Measurements from ENCODE around the gene TMEM132A. TPM values are rescaled to one million over a fixed set of nuclear protein-coding genes. Genes with fewer than 3 reads are reported as not detected.

Gene TMEM132A
- total RNA-seq, 1 experiment from 2014 or later: 95.5 TPM

- Histone ChIP-seq H3T11ph (ENCODE audit: low read length) (no peak overlapping the region), H3K79me2 (ENCODE audit: insufficient read depth, low read length) (no peaks in the 10 kb centered on the region), H3K18ac (ENCODE audit: insufficient read length, low read depth, low read length) (peak overlapping the region; percentile 4), H2BK20ac (ENCODE audit: low read depth, low read length, poor library complexity, severe bottlenecking) (no peak overlapping the region), H2BK120ac (ENCODE audit: low read depth, low read length, poor library complexity, severe bottlenecking) (no peak overlapping the region), H3K27ac (ENCODE audit: insufficient read length, low read depth, low read length) (no peak overlapping the region), H3K4me2 (ENCODE audit: insufficient read depth, insufficient read length, low read length) (peak overlapping the region; percentile 61), H4K91ac (ENCODE audit: insufficient read length, low read depth, low read length) (no peak overlapping the region), H2BK15ac (ENCODE audit: low read depth, low read length) (no peak overlapping the region), H3K79me1 (ENCODE audit: insufficient read depth, low read depth, low read length, poor library complexity, severe bottlenecking) (no peaks in the 10 kb centered on the region), H2AK5ac (ENCODE audit: insufficient read length, low read length) (no peak overlapping the region), H4K5ac (ENCODE audit: insufficient read length, low read depth, low read length) (no peak overlapping the region), H3K23me2 (ENCODE audit: insufficient read length, low read depth, low read length, poor library complexity, severe bottlenecking) (peaks cover 15% of the 10 kb centered on the region), H3K4ac (ENCODE audit: low read depth, low read length) (no peak overlapping the region), H2BK12ac (ENCODE audit: insufficient read length, low read depth, low read length) (no peak overlapping the region), H2AFZ (ENCODE audit: low read length) (no peak overlapping the region), H4K8ac (replicated peaks; ENCODE audit: insufficient read length, low read depth, low read length) (no peak overlapping the region), H4K20me1 (ENCODE audit: control insufficient read depth, insufficient read depth, insufficient read length) (no peaks in the 10 kb centered on the region), H3K23ac (ENCODE audit: insufficient read length, low read depth, low read length) (no peak overlapping the region), H2BK5ac (ENCODE audit: insufficient read length, low read length) (no peak overlapping the region), H3K9me3 (ENCODE audit: control insufficient read depth, low read depth, low read length) (no peaks in the 10 kb centered on the region), H3K4me1 (ENCODE audit: insufficient read depth, low read length) (no peaks in the 10 kb centered on the region), H3K14ac (ENCODE audit: insufficient read depth, low read length) (peak overlapping the region; percentile 77), H3K56ac (ENCODE audit: insufficient read length, low read depth, low read length) (no peak overlapping the region), H3K27me3 (ENCODE audit: insufficient read depth, low read length) (no peaks in the 10 kb centered on the region; the same call in 1 of the 2 replicates), H3K9ac (ENCODE audit: extremely low read depth, insufficient read length, low read length) (no peak overlapping the region)
- peaks cover 36 to 44% of the 10 kb centered on the region in 2 experiments for H3K4me1 Mint-ChIP-seq
- H3K9me3 Mint-ChIP-seq: no peaks in the 10 kb centered on the region
- H3K27me3 Mint-ChIP-seq (ENCODE audit: low read depth): peaks cover 50% of the 10 kb centered on the region
- no peak overlapping the region; a peak in 1 of 7 replicates for H3K27ac Mint-ChIP-seq
- TF ChIP-seq CTCF (conservative IDR thresholded peaks at IDR 0.05): no peak
- peaks cover 0 to 4% (median 0%) of the 10 kb centered on the region in 3 experiments; a peak in 4 of 7 replicates for H3K36me3 Mint-ChIP-seq (ENCODE audit: insufficient read depth in 1 of 3, low read depth in 3 of 3)
- no CpG with 5 or more reads among the region's 86 CpGs for WGBS (ENCODE audit: extremely low coverage, insufficient read length, low lambda C conversion rate)
- peak overlapping the region; percentile 51 to 81 for H3K4me3 Mint-ChIP-seq
- DNase-seq: peak; percentile 59
Measured at GRCh38 chr11:60950933-60951605, 26.8 kb downstream of the TMEM132A start.
